NCI-H2196 (cell line): ENCODE data around the gene ASCC2.
"Not testable (repeated sequence)": the region's sequence is repeated elsewhere in the genome, so short reads cannot be mapped to it uniquely, and the experiment has no call there.

Experiments used
- DNase-seq: peaks from one replicate; lab custom pipeline; 2025; ENCODE audit not compliant: unreplicated experiment; lab: John Stamatoyannopoulos, UW

ASCC2 gene

DNA sequence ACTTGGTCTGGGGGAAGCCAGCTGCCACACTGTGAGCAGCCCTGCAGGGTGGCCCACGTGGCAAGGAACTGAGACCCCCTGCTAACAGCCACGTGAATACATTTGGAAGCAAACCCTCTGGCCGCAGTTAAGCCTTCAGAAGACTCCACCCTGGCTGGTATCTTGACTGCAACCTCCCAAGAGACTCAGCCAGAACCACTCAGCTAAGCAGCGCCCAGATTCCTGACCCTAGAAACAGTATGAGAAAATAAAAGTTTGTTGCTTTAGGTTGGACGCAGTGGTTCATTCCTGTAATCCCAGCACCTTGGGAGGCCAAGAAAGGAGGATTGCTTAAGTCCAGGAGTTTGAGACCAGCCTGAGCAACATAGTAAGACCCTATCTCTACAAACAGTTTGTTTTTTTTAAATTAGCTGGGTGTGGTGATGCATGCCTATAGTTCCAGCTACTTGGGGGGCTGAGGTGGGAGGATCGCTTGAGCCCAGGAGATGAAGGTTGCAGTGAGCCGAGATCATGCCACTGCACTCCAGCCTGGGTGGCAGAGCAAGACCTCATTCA, 79.9 kb downstream of the ASCC2 start:
- no peak for DNase-seq

DNA sequence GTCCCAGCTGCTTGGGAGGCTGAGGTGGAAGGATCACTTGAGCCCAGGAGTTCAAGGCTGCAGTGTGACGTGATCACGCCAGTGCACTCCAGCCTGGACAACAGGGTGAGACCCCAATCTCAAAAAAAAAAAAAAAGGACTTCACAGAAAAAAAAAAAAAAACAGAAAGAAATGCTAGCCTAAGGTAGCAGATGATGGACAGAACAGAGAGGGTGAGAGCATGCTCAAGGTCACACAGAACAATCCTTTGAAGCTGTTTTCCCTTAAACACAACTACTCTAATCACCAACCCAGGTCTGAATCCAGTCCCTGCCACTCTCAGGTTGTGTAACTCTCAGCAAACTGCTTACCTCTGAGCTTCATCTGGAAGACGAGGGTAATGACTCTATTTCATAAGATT, 81.0 kb downstream of the ASCC2 start:
- no peak for DNase-seq

DNA sequence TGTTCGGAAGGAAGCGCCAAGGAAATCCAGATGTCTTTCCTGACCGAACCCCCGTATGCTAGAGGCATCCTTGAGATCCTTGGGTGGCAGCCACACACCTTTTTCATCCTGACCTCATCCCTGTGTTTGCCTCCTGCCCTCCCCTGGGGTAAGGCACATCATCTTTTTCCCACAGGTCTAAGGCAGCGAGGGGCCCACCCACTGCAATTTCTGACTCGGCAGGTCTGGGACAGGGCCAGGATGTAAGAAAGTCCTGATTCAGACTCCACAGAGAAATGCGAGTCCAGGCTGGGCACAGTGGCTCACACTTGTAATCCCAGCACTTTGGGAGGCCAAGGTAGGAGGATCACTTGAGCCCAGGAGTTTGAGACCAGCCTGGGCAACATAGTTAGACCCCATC, 81.7 kb downstream of the ASCC2 start:
- no peak for DNase-seq

DNA sequence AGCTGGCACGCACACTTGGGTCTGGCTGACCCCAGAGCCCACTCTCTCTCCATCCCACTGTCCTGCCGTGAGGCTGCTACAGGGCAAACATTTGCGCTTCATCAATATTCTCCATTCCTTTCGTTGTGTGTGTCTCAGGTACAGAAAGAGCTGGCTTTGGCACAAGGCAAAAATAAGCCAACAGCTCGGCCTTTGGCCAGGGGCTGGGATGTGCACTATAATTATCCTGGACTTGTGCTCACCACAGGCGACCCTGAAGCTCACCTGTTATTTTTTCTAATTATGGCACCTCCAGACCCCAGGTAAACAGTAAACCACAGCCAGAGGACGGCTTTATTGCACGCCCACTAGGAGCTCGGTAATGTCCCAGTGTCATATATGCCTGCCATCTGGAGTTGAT, 82.2 kb downstream of the ASCC2 start:
- no peak for DNase-seq

DNA sequence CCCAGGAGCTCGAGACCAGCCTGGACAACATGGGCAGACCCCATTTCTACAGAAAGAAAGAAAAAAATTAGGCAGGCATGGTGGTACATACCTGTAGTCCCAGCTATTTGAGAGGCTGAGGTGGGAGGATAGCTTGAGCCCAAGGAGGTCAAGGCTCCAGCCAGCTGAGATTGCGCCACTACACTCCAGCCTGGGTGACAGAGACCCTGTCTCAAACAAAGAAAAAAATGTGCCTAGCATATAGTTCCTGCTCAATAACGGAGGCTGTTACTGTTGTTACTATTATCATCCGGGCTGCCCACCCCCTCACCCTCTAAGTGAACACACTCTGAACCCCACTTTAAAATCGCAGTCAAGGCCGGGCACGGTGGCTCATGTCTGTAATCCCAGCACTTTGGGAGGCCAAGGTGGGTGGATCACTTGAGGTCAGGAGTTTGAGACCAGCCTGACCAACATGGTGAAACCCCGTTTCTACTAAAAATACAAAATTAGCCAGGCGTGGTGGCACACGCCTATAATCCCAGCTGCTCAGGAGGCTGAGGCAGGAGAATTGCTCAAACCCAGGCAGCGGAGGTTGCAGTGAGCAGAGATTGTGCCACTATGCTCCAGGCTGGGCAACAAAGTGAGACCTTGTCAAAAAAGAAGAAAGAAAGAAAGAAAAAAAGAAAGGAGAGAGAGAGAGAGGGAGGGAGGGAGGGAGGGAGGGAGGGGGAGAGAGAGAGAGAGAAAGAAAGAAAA, 83.2 kb downstream of the ASCC2 start:
- not testable (repeated sequence) for DNase-seq

DNA sequence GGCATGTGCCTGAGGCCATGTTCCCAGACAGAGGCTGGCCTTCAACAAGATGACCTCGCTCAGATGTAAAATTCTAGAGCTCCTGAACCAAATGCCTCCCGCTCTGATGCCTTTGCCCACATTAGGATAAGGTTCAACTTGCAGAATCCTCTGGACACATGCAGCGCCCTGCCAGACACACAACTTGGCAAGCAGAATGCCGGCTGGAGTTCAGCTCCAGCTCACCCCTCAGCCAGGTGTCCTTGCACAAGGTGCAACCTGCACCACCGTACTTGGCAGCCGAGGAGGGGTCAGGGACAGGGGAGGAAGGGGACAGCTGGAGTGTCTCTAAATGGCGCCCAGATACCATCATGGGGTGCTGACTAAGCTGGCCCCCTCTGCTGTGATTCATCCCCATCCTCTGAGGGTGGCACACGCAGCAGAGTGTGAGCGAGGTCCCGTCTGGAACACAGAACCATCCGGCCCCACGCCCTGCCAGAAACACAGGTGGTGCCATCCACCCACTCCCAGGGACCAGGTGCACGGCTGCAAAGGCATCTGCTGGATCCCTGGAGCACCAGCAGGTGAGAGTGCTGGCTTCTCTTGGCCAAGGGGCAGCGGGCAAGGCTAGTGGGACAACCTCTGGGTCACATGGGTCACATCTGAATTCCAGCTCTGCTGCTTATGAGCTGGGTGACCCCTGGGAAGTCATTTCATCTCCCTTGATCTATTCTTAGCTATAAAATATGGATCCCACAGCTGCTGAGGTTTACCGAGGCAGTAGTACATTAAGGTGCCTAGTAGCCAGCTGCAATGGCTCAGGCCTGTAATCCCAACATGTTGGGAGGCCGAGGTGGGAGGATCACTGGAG, 84.0 kb downstream of the ASCC2 start:
- DNase-seq = no peak

DNA sequence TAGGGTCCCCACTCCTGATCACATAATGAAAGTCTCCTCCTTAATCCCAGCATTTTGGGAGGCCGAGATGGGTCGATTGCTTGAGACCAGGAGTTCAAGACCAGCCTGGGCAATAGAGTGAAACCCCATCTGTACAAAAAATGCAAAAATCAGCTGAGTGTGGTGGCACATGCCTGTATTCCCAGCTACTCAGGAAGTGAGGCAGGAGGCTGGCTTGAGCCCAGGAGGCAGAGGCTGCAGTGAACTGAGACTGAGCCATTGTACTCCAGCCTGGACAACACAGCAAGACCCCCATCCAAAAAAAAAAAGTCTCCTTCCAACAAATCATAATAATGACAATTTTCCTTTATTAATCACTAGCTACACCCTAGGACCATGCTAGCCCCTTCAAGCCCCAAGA, 86.4 kb downstream of the ASCC2 start:
- no peak for DNase-seq

DNA sequence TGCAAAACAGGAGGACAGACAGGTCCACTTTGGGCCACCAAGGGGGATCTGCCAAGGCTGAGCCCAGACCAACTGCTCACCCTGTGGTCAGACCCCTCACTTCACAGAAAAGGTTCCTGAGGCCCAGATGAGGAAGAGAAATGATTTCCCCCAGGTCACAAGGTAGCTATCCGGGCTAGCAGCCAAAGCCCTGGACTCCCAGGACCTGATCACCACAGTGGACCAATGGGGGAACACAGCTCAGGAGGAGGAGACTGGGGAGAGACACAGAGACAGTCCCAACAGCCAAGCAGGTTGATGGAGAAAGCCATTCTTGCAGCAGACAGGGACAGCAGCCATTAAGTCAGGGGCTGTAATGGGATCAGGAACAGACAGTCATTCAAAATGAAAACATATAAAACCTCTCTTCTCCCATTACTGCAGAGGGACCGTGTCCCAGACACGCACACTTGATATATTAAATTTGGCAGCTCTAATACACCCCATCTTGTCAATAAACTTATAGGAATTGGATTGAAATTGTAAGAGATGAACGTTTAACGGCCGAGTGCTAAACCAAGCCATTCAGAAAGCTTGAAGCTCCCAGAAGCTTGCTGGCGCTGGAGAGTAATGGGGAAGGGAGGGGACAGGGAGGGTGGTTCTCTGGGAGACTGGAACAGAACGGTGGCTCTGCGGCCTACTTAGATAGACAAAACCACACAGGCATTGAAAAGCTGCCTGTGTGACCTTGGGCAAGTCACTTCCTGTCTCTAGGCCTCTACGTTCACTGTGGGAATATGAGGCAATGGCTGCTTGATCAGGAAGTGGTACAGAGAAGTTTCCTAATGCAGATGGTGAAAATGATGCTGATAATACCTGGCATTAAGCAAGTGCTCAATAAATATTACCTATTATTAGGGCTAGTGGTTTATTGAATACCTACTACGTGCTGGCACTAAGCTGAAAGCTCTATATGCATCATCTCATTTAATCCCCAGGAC, 87.2 kb downstream of the ASCC2 start:
- DNase-seq = peak; percentile 46

DNA sequence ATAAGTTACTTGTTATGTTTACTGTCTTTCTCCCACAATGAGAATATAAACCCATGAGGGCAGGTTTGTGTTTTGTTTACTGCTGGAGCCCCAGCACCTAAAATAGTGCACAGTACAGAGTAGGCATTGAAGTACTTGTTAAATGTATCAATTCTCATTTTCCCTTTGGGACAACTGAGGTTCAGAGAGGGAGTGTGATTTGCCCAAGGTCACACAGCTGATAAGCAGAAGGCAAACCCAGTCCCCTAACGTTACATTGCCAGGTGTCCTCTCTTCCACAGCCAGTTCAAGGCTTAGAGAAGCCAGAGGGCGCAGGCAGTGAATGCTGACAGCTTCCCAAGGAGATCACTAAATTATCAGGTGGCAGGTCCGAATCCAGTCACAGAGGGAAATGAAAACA, 88.0 kb downstream of the ASCC2 start:
- no peak for DNase-seq

DNA sequence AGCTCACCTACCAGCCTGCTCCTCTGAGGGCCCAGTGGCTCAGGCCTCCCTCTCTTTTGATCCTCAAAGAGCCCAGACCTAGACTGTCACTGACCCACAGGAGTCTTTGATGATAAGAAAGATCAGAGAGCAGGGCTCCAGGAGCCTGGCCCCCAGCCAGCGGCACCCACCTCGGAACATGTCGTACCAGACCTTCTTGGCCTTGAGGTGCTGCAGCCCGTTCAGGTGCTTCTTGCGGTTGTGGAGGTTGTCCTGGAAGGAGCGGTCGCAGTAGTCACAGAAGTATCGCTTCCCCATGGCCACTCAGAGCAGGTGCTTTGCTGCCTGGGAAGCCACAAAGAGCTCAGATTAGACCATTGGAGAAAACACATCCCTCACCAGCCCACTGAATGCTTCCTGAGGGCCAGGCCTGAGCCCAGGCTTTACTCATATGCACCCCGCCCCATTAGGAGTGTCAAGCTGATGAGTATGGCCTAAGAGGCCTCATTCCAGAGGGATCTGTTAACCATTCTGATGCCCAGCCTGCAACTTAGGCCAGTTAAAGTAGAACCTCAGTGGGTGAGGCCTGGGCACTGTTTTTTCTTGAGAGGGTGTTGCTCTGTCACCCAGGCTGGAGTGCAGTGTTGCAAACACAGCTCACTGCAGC, 89.7 kb downstream of the ASCC2 start:
- no peak for DNase-seq

DNA sequence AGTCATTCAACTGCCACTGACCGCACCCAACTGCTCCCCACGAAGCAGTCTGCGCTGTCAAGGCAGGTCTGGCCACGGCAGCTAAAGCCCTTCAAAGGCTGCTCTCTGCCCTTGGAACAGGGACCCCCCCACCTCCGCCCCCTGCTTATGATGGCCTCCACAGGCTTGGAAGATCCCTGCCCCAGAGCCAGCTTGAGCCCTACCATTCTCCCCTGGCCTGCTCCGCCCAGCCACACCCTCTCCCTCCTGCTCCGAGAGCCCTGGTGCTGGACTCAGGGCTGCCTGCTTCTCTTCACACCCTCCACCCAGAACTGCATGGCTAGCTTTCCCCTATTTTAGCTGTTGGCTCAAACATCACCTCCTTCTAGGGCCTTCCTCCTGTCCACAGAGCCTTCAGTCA, 90.2 kb downstream of the ASCC2 start:
- no peak for DNase-seq

DNA sequence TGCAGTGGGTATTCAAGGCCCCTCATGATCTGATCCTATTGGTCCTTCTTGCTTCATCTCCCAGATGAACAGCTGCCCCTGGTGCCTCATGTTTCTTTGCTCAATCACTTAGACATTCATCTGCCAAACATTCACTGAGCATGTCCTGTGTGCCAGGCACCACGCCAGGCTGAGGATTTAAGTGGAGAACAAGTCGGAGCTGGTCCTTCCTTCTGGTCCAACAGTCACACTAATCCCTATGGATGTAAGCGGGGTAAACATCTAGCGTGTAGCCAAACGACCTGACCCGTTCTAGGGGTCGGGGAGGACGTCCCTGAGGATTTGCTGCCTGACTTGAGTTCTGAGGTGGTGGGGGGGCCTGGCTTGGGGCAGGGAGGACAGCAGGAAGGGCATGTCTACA, 93.2 kb downstream of the ASCC2 start:
- DNase-seq = peak; percentile 66

DNA sequence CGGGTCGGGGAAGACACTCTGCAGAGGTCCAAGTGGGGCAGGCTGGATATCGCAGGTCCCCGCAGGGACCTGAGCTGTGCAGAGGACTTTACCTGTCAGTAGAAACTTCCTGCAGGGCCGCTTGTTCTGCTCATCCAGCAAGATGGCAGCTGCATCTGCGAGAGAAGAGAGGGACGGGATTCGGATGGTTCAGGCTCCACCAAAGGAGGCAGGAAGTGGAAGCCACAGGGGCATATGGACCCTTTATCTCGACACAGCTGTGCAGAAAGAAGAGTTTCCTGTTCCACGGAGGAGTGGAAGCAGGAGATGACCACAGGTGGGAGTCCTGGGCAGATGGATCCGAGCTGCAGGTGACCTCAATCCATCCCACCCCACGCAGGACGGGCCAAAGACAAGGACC, 95.7 kb downstream of the ASCC2 start:
- no peak for DNase-seq

DNA sequence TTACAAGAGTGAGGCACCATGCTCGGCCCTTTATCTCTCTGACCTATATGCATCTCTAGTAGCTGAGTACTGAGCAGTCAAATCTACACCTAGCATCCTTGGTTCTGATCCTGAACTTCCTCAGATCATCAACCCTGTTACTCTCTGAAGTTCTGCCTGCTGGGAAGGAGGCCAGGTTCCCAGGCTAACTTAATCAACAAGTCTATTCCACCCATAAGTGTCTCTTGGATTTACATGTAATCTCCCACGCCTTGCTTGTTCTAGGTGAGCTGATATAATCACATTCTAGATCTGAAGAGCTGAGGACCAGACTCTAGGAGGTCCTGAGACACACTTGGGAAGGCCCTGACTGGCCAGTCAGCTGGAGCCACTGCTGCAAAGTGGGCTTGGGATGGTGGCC, 96.1 kb downstream of the ASCC2 start:
- DNase-seq = no peak

DNA sequence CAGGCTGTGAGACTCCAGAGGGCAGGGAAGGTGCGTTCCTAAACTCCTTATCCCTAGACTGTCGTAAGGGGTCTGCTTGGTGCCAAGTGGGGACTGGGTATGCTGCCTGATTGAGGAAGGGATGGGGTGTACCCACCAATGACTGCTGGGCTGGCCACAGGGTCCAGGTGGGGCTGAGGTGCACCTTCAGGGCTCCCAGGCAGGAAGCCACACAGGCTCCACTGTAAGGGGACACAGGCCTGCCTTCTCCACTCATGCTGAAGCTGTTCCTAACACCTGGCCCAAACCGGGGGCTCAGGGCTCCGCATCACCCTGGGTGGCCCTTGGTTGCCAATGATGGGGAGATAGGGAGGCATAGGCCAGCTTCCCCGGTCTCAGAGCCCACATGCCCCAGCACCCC, 97.9 kb downstream of the ASCC2 start:
- no peak for DNase-seq

DNA sequence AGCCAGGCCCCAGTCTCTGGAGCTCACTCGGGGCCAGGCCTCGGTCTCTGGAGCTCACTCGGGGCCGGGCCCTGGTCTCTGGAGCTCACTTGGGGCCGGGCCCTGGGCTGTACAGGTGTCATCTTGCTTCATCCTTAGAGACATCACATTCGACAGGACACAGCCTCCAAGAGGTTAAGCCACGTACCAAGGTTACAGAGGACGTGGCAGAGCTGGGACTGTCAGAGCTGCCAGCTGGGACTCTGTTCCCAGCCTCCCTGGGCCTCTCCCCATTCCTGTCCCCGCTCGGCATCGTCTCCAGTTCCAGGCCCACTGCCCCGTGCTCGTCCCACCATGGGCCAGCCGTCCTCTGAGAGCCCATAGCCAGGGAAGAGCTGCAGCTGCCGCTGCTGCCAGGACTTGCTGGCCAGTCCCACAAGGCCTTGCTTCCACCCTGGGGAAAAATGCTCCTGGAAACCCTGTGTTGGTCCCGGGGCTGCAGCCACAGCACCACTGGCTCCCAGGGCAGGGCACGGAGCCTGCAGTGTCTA, 98.7 kb downstream of the ASCC2 start:
- DNase-seq = no peak
